HCT116 (cell line): ENCODE data around the gene RMDN2. TPM values are rescaled to one million over a fixed set of nuclear protein-coding genes. Genes with fewer than 3 reads are reported as not detected.

Experiments used
- ATAC-seq: fragments of 200-7000 bp; cut with Tn5 transposase; 2 replicates; pipeline ENCODE4 v1.9.1; 2020; ENCODE audit warnings: mild to moderate bottlenecking, moderate library complexity
- BruUV-seq: library from RNA; stranded (reverse); fragments of 400-500 nt; replicated peaks from 2 replicates; lab custom pipeline; 2021; lab: Mats Ljungman, UMichigan
- CTCF ChIA-PET: fragments of 300-600 bp; sonication (Branson Sonifier 250); formaldehyde crosslinking; loops from one replicate; lab custom pipeline; 2021; ENCODE audit warnings: antibody characterized with exemption; lab: Charles Lee
- POLR2A ChIA-PET: fragments of 300-600, 350-600 bp; sonication (Branson Sonifier 250); formaldehyde crosslinking; loops from one replicate; lab custom pipeline; 2021; ENCODE audit warnings: antibody characterized with exemption; lab: Charles Lee
- RAD21 ChIA-PET, 2 experiments: fragments of 300-600 bp; sonication (Branson Sonifier 250); formaldehyde crosslinking; loops; one replicate each; lab custom pipeline; 2023; ENCODE audit warnings: low total read pairs in 2 of 2; ENCODE audit not compliant: uncharacterized antibody in 2 of 2, unreplicated experiment in 2 of 2, low non-redundant PET in 1 of 2; lab: Charles Lee
- DNase-seq: peaks from one replicate; pipeline ENCODE4 v3.0.0-alpha.2; 2010; ENCODE audit warnings: low read depth, low spot score
- H2AFZ ChIP-seq: fragments of 200-600 bp; shearing (Covaris generic), sonication (generic); 2 replicates; pipeline ENCODE4 v1.6.1; 2017; ENCODE audit warnings: low read depth, mixed run types, mixed read lengths, antibody characterized with exemption, low read length; ENCODE audit not compliant: poor library complexity, severe bottlenecking
- H3K27ac ChIP-seq: 2 replicates; pipeline ENCODE4 v1.5.1; 2012; ENCODE audit warnings: low read depth, low read length
- H3K27me3 ChIP-seq: fragments of 200-600 bp; sonication (generic); 2 replicates; pipeline ENCODE4 v1.6.1; 2016; ENCODE audit warnings: mixed run types, low read length, mixed read lengths; ENCODE audit not compliant: insufficient read depth
- H3K36me3 ChIP-seq, 2 experiments: fragments of 200-500 bp in 1 of 2; fragments of 200-600 bp in 1 of 2; sonication (Bioruptor generic) in 1 of 2; sonication (generic) in 1 of 2; 2 replicates each; pipeline versions ENCODE4 v1.5.1 to v1.6.1; 2014 to 2016; ENCODE audit warnings: low read length in 2 of 2, inconsistent platforms in 1 of 2, mixed read lengths in 1 of 2, mixed run types in 1 of 2; ENCODE audit not compliant: insufficient read depth in 2 of 2, control insufficient read depth in 1 of 2
- H3K4me1 ChIP-seq, 2 experiments: fragments of 200-600 bp in 1 of 2; sonication (generic) in 1 of 2; 2 replicates each; pipeline versions ENCODE4 v1.5.1 to v1.6.1; 2012 to 2017; ENCODE audit warnings: low read length in 2 of 2, inconsistent platforms in 1 of 2, mild to moderate bottlenecking in 1 of 2, mixed read lengths in 1 of 2, mixed run types in 1 of 2, moderate library complexity in 1 of 2; ENCODE audit not compliant: insufficient read depth in 2 of 2, control insufficient read depth in 1 of 2
- H3K4me2 ChIP-seq: fragments of 200-600 bp; sonication (generic); 2 replicates; pipeline ENCODE4 v1.6.1; 2017; ENCODE audit warnings: mixed run types, low read length, mixed read lengths
- H3K4me3 ChIP-seq, 2 experiments: fragments of 200-600 bp in 1 of 2; sonication (generic) in 1 of 2; replicated peaks in 1 of 2; 2 replicates each; pipeline ENCODE4 v1.5.1; 2011 to 2016; ENCODE audit warnings: low read length in 2 of 2, control low read depth in 1 of 2, low read depth in 1 of 2, mild to moderate bottlenecking in 1 of 2, mixed read lengths in 1 of 2, mixed run types in 1 of 2
- H3K79me2 ChIP-seq: fragments of 200-600 bp; sonication (generic); 2 replicates; pipeline ENCODE4 v1.6.1; 2017; ENCODE audit warnings: mild to moderate bottlenecking, mixed run types, low read length, moderate library complexity, mixed read lengths; ENCODE audit not compliant: insufficient read depth
- H3K9ac ChIP-seq: fragments of 200-600 bp; sonication (generic); 2 replicates; pipeline ENCODE4 v1.6.1; 2016; ENCODE audit warnings: low read length, mixed read lengths
- H3K9me2 ChIP-seq: fragments of 200-600 bp; sonication (generic), shearing (Covaris generic); 2 replicates; pipeline ENCODE4 v1.6.1; 2017; ENCODE audit warnings: mixed run types, mild to moderate bottlenecking, moderate library complexity; ENCODE audit not compliant: insufficient read depth
- H3K9me3 ChIP-seq, 2 experiments: fragments of 200-500 bp in 1 of 2; fragments of 200-600 bp in 1 of 2; sonication (Bioruptor generic) in 1 of 2; sonication (generic) in 1 of 2; 2 replicates each; pipeline ENCODE4 v1.6.1; 2014 to 2017; ENCODE audit warnings: low read length in 2 of 2, mixed read lengths in 2 of 2, inconsistent platforms in 1 of 2, low read depth in 1 of 2, mild to moderate bottlenecking in 1 of 2, mixed run types in 1 of 2, moderate library complexity in 1 of 2; ENCODE audit not compliant: control insufficient read depth in 1 of 2, insufficient read depth in 1 of 2
- H4K20me1 ChIP-seq: fragments of 200-600 bp; sonication (generic), shearing (Covaris generic); 2 replicates; pipeline ENCODE4 v1.6.1; 2017; ENCODE audit warnings: mixed run types, mild to moderate bottlenecking, moderate library complexity; ENCODE audit not compliant: insufficient read depth
- ATF3 ChIP-seq: IDR thresholded peaks from 2 replicates; pipeline ENCODE4 v1.6.1; 2012
- CBX3 ChIP-seq: IDR thresholded peaks from 2 replicates; pipeline ENCODE4 v1.6.1; 2012; ENCODE audit warnings: low read depth
- CTCF ChIP-seq, 3 experiments: fragments of 200-600 bp in 1 of 3; sonication (generic) in 1 of 3; IDR thresholded peaks in 2 of 3; conservative IDR thresholded peaks in 1 of 3; 2 replicates each; pipeline ENCODE4 v1.5.1; 2012 to 2017; ENCODE audit warnings: low read depth in 2 of 3, low read length in 2 of 3, antibody characterized with exemption in 1 of 3, borderline replicate concordance in 1 of 3, control low read depth in 1 of 3, mild to moderate bottlenecking in 1 of 3, mixed read lengths in 1 of 3, mixed run types in 1 of 3, moderate library complexity in 1 of 3; ENCODE audit not compliant: insufficient read depth in 1 of 3
- EGR1 ChIP-seq: IDR thresholded peaks from 2 replicates; pipeline ENCODE4 v1.6.1; 2012; ENCODE audit warnings: low read depth
- EZH2phosphoT487 ChIP-seq: fragments of 200-600 bp; IDR thresholded peaks from 2 replicates; pipeline ENCODE4 v1.6.1; 2018; ENCODE audit warnings: antibody characterized with exemption, borderline replicate concordance
- FOSL1 ChIP-seq: IDR thresholded peaks from 2 replicates; pipeline ENCODE4 v1.6.1; 2012; ENCODE audit warnings: low read depth
- POLR2A ChIP-seq: IDR thresholded peaks from 2 replicates; pipeline ENCODE4 v1.7.0; 2011; ENCODE audit warnings: borderline replicate concordance; ENCODE audit not compliant: insufficient read depth, insufficient read length; ENCODE audit errors: extremely low read depth
- POLR2AphosphoS5 ChIP-seq: IDR thresholded peaks from 2 replicates; pipeline ENCODE4 v1.6.1; 2011; ENCODE audit warnings: mild to moderate bottlenecking, low read depth, low read length, moderate library complexity
- REST ChIP-seq: IDR thresholded peaks from 2 replicates; pipeline ENCODE4 v1.6.1; 2012; ENCODE audit warnings: low read depth
- SP1 ChIP-seq: IDR thresholded peaks from 2 replicates; pipeline ENCODE4 v1.6.1; 2012; ENCODE audit warnings: low read depth
- ZFX ChIP-seq: fragments of 450-650 bp; IDR thresholded peaks from 2 replicates; pipeline ENCODE4 v1.6.1; 2017
- ZNF274 ChIP-seq: fragments of 200-500 bp; sonication (Bioruptor generic); IDR thresholded peaks from 2 replicates; pipeline ENCODE4 v1.6.1; 2014; ENCODE audit warnings: mild to moderate bottlenecking, low read depth, low read length, inconsistent platforms
- intact Hi-C: fragments of 100-400 bp; cut with micrococcal nuclease; formaldehyde crosslinking; loops from 2 replicates; pipeline ENCODE4 v1.10.0; 2022
- total RNA-seq: library from RNA; stranded (reverse); gene quantifications from one replicate; pipeline ENCODE4 v1.2.1, GENCODE V29; 2021; ENCODE audit not compliant: unreplicated experiment

Gene RMDN2
- total RNA-seq, 1 experiment from 2014 or later: 4.5 TPM

DNA sequence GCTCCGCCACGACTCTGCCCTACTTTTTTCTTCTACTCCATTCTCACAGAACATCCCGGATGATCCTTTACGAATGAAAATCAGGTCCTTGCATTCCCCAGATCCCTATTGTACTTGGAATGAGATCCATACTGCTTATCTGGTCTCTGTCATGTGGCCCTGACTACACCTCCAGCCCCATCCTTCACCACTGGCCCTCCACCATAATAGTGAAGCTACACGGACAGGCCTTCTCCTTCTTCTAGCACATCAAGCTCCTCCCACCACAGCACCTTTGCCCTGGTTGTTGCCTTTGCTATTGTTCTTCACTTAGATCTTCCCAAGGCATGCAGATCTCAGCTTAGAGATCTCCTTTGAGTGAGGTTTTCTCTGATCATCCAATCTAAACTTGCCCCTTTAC, 20.1 kb upstream of the RMDN2 start:
- no peak overlapping the region for H3K9ac ChIP-seq
- BruUV-seq: no TSS peak
- no peak overlapping the region for H2AFZ ChIP-seq
- POLR2A ChIA-PET: no interaction called here
- H3K27ac ChIP-seq: no peak overlapping the region
- no peaks in the 10 kb centered on the region for H3K4me1 ChIP-seq
- no peaks in the 10 kb centered on the region for H3K79me2 ChIP-seq
- RAD21 ChIA-PET: no interaction called here
- H3K4me3 ChIP-seq: no peak overlapping the region
- DNase-seq (no peak), ATAC-seq (no peak)
- H3K27me3 ChIP-seq: no peaks in the 10 kb centered on the region
- H4K20me1 ChIP-seq: no peaks in the 10 kb centered on the region
- CTCF ChIA-PET: no interaction called here
- H3K4me2 ChIP-seq: no peak overlapping the region
- H3K9me2 ChIP-seq: no peaks in the 10 kb centered on the region
- intact Hi-C loops: no loop called here
- H3K36me3 ChIP-seq: no peaks in the 10 kb centered on the region
- TF ChIP-seq ZFX (no peak), CTCF (IDR thresholded peaks at IDR 0.05 in 2 of 3, conservative IDR thresholded peaks at IDR 0.05 in 1 of 3; ENCODE audit: borderline replicate concordance in 1 of 3, insufficient read depth in 1 of 3, low read depth in 2 of 3, low read length in 2 of 3) (no peak), POLR2AphosphoS5 (no peak), EZH2phosphoT487 (no peak), REST (no peak), CBX3 (no peak), FOSL1 (no peak), ZNF274 (no peak), POLR2A (no peak), ATF3 (no peak), EGR1 (no peak), SP1 (no peak)
- no peaks in the 10 kb centered on the region for H3K9me3 ChIP-seq
